ENCODE data around the gene NPAS4. TPM values are rescaled to one million over a fixed set of nuclear protein-coding genes. Genes with fewer than 3 reads are reported as not detected.

The NPAS4 gene
- total and polyA plus RNA-seq, 2 of the 4 experiments (the other 2 are of a cell fraction) = under 0.01 to 0.77 TPM

- no peak overlapping the region for H3K18ac ChIP-seq (ENCODE audit: low read depth, low read length)
- no peaks in the 10 kb centered on the region for H3K36me3 ChIP-seq (ENCODE audit: control insufficient read depth, insufficient read depth, low read length)
- DNase-seq (no peak), ATAC-seq (ENCODE audit: low read depth) (no peak)
- ChIA-PET CTCF (no interaction called here), POLR2A (ENCODE audit: unreplicated experiment) (no interaction called here)
- H2AFZ ChIP-seq (replicated peaks; ENCODE audit: low read length, poor library complexity) = no peak overlapping the region
- H4K20me1 ChIP-seq (ENCODE audit: insufficient read depth, low read length) = no peaks in the 10 kb centered on the region
- H3K14ac ChIP-seq (replicated peaks; ENCODE audit: low read depth, low read length) = no peak overlapping the region
- no peaks in the 10 kb centered on the region for H3K9me1 ChIP-seq (ENCODE audit: insufficient read depth, low read length)
- no peak overlapping the region for H3K9ac ChIP-seq (ENCODE audit: low read depth, low read length)
- H3K79me1 ChIP-seq (ENCODE audit: low read depth in 1 of 2, low read length in 2 of 2) = no peaks in the 10 kb centered on the region
- H3K9me3 ChIP-seq (ENCODE audit: control insufficient read depth, insufficient read depth, low read length) = peaks cover 4% of the 10 kb centered on the region; the same call in 1 of the 2 replicates
- intact Hi-C loops (cut with micrococcal nuclease) (no loop called here), dilution Hi-C loops (cut with HindIII; ENCODE audit: low sequenced_read_pairs, unreplicated experiment) (no loop called here), in situ Hi-C loops (cut with MboI; ENCODE audit: low sequenced_read_pairs) (no loop called here)
- no peak overlapping the region for H3K4me3 ChIP-seq (ENCODE audit: insufficient read depth, low read depth, low read length)
- no peak overlapping the region for H3K23ac ChIP-seq (ENCODE audit: low read depth, low read length)
- no peak overlapping the region for H3K56ac ChIP-seq (ENCODE audit: extremely low read depth, insufficient read depth, low read length)
- H4K8ac ChIP-seq (ENCODE audit: low read depth in 2 of 2, low read length in 2 of 2) = no peak overlapping the region
- no peak overlapping the region for H2BK120ac ChIP-seq (ENCODE audit: low read depth, low read length)
- no peak overlapping the region for H4K5ac ChIP-seq (ENCODE audit: low read depth, low read length)
- peaks cover 16% of the 10 kb centered on the region for H3K27me3 ChIP-seq (ENCODE audit: control insufficient read depth, insufficient read depth, low read length)
- BruUV-seq (replicated peaks) = no TSS peak
- H3K4ac ChIP-seq (ENCODE audit: low read depth, low read length) = no peak overlapping the region
- H2BK5ac ChIP-seq (ENCODE audit: low read depth, low read length, poor library complexity, severe bottlenecking) = no peak overlapping the region
- no peak overlapping the region for H2BK15ac ChIP-seq (ENCODE audit: low read depth, low read length)
- TF ChIP-seq RFX5 (IDR thresholded peaks at IDR 0.05; ENCODE audit: low read depth, low read length) = no peak
- no peak for TF ChIP-seq CHD1 (IDR thresholded peaks at IDR 0.05; ENCODE audit: low read depth, low read length)
- no peak for TF ChIP-seq MAFK (IDR thresholded peaks at IDR 0.05; ENCODE audit: low read depth, low read length)
- TF ChIP-seq BHLHE40 (IDR thresholded peaks at IDR 0.05; ENCODE audit: low read depth, low read length) = no peak
- TF ChIP-seq, protein P1, sequence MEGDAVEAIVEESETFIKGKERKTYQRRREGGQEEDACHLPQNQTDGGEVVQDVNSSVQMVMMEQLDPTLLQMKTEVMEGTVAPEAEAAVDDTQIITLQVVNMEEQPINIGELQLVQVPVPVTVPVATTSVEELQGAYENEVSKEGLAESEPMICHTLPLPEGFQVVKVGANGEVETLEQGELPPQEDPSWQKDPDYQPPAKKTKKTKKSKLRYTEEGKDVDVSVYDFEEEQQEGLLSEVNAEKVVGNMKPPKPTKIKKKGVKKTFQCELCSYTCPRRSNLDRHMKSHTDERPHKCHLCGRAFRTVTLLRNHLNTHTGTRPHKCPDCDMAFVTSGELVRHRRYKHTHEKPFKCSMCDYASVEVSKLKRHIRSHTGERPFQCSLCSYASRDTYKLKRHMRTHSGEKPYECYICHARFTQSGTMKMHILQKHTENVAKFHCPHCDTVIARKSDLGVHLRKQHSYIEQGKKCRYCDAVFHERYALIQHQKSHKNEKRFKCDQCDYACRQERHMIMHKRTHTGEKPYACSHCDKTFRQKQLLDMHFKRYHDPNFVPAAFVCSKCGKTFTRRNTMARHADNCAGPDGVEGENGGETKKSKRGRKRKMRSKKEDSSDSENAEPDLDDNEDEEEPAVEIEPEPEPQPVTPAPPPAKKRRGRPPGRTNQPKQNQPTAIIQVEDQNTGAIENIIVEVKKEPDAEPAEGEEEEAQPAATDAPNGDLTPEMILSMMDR (conservative IDR thresholded peaks at IDR 0.05; ENCODE audit: low read depth, low read length) = no peak
- no peak for TF ChIP-seq MAZ (IDR thresholded peaks at IDR 0.05; ENCODE audit: borderline replicate concordance, low read depth, low read length)
- no peak for TF ChIP-seq FOS (IDR thresholded peaks at IDR 0.05; ENCODE audit: low read depth, low read length)
- no peak for TF ChIP-seq USF2 (IDR thresholded peaks at IDR 0.05; ENCODE audit: low read depth, low read length)
- TF ChIP-seq POLR2A (IDR thresholded peaks at IDR 0.05; ENCODE audit: low read depth, low read length) = no peak
- TF ChIP-seq NFE2L2 (IDR thresholded peaks at IDR 0.05; ENCODE audit: low read depth, low read length) = no peak
- no peak for TF ChIP-seq RAD21 (IDR thresholded peaks at IDR 0.05; ENCODE audit: low read length)
- no peak for TF ChIP-seq CEBPB (IDR thresholded peaks at IDR 0.05; ENCODE audit: low read depth, low read length)
- no peak for TF ChIP-seq ELK1 (IDR thresholded peaks at IDR 0.05; ENCODE audit: borderline replicate concordance, low read depth, low read length)
- TF ChIP-seq SMC3 (IDR thresholded peaks at IDR 0.05; ENCODE audit: low read depth, low read length) = no peak
- H3K4me1 ChIP-seq (ENCODE audit: control insufficient read depth, insufficient read depth, low read length) = 0 out of 2 replicates have a peak, but pooled peaks cover 3% of the 10 kb centered on the region
- H2BK20ac ChIP-seq (ENCODE audit: low read depth, low read length) = no peak overlapping the region
- H3K27ac ChIP-seq (ENCODE audit: insufficient read depth, low read length) = no peak overlapping the region
- no peak overlapping the region for H4K91ac ChIP-seq (ENCODE audit: insufficient read depth, low read depth, low read length)
- no peak overlapping the region for H2AK9ac ChIP-seq (replicated peaks; ENCODE audit: low read depth, low read length, poor library complexity)
- no peak overlapping the region for H3K4me2 ChIP-seq (ENCODE audit: low read depth, low read length)
- no CpG with 5 or more reads among the region's 5 CpGs for WGBS, 2 experiments (ENCODE audit: extremely low coverage in 2 of 2, insufficient read length in 1 of 2)
- no peak overlapping the region for H2AK5ac ChIP-seq (ENCODE audit: low read depth, low read length)
Measured at GRCh38 chr11:66459138-66459778, 38.4 kb downstream of the NPAS4 start.
